Measurements from ENCODE around the gene APOL4.

Gene APOL4

DNA sequence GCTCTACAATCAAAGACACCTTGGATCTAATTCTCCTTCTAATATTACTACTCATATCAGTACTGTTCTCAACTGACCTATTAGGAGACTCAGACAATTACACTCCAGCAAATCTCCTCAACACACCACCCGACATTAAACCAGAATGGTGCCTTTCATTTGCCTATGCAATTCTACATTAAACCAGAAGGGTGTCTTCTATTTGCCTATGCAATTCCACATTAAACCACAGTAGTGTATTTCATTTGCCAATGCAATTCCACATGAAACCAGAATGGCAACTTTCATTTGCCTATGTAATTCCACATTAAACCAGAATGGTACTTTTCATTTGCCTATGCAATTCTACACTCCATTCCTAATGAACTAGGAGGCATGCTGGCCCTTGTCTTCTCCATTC, 25.7 kb downstream of the APOL4 start:
- Histone ChIP-seq H3K79me1 (ENCODE audit: low read length) (no peaks in the 10 kb centered on the region), H2BK120ac (ENCODE audit: low read depth, low read length) (no peak overlapping the region), H2BK15ac (replicated peaks; ENCODE audit: low read depth) (no peak overlapping the region), H3K4me1 (ENCODE audit: control insufficient read depth, low read depth, low read length) (peaks cover 2% of the 10 kb centered on the region), H3K79me2 (ENCODE audit: control insufficient read depth, insufficient read depth, low read length) (no peaks in the 10 kb centered on the region), H4K5ac (ENCODE audit: low read length) (no peak overlapping the region), H3K36me3 (ENCODE audit: control insufficient read depth, insufficient read depth, low read length) (no peaks in the 10 kb centered on the region), H3K56ac (ENCODE audit: low read length) (no peak overlapping the region), H3K27ac (ENCODE audit: low read depth, low read length) (no peak overlapping the region), H3K4me2 (ENCODE audit: low read length) (no peak overlapping the region), H3K23ac (ENCODE audit: low read length) (no peak overlapping the region), H3K9ac (ENCODE audit: low read length) (no peak overlapping the region), H4K8ac (ENCODE audit: low read depth, low read length) (no peak overlapping the region), H3K18ac (ENCODE audit: low read length) (no peak overlapping the region), H3K27me3 (ENCODE audit: insufficient read depth, low read length, poor library complexity) (no peaks in the 10 kb centered on the region), H3K4me3 (ENCODE audit: low read length) (no peak overlapping the region), H2AK5ac (ENCODE audit: low read length) (no peak overlapping the region), H2BK5ac (ENCODE audit: low read length) (no peak overlapping the region), H3K4ac (ENCODE audit: low read depth, low read length) (no peak overlapping the region)
- no peak for DNase-seq
- WGBS (ENCODE audit: extremely low coverage, insufficient coverage, low lambda C conversion rate): no CpG with 5 or more reads among the region's 1 CpG

- H3K79me1 ChIP-seq (ENCODE audit: low read length): no peaks in the 10 kb centered on the region
- no peak overlapping the region for H3K23ac ChIP-seq (ENCODE audit: low read length)
- H3K9ac ChIP-seq (ENCODE audit: low read length): no peak overlapping the region
- peak; percentile 89 for DNase-seq
- no peak overlapping the region for H3K18ac ChIP-seq (ENCODE audit: low read length)
- peak overlapping the region; percentile 83 for H3K27ac ChIP-seq (ENCODE audit: low read depth, low read length)
- no peak overlapping the region for H3K4me3 ChIP-seq (ENCODE audit: low read length)
- H3K4ac ChIP-seq (ENCODE audit: low read depth, low read length): no peak overlapping the region
- H3K4me2 ChIP-seq (ENCODE audit: low read length): no peak overlapping the region
- H3K56ac ChIP-seq (ENCODE audit: low read length): peak overlapping the region; percentile 71
- H3K27me3 ChIP-seq (ENCODE audit: insufficient read depth, low read length, poor library complexity): no peaks in the 10 kb centered on the region
- H4K8ac ChIP-seq (ENCODE audit: low read depth, low read length): no peak overlapping the region
- WGBS (ENCODE audit: extremely low coverage, insufficient coverage, low lambda C conversion rate): no CpG with 5 or more reads among the region's 3 CpGs
- no peak overlapping the region for H4K5ac ChIP-seq (ENCODE audit: low read length)
- no peak overlapping the region for H2AK5ac ChIP-seq (ENCODE audit: low read length)
- H2BK5ac ChIP-seq (ENCODE audit: low read length): peak overlapping the region; percentile 78
- H3K79me2 ChIP-seq (ENCODE audit: control insufficient read depth, insufficient read depth, low read length): no peaks in the 10 kb centered on the region
- no peak overlapping the region for H2BK15ac ChIP-seq (replicated peaks; ENCODE audit: low read depth)
- H2BK120ac ChIP-seq (ENCODE audit: low read depth, low read length): no peak overlapping the region
- H3K4me1 ChIP-seq (ENCODE audit: control insufficient read depth, low read depth, low read length): peaks cover 2% of the 10 kb centered on the region
- H3K36me3 ChIP-seq (ENCODE audit: control insufficient read depth, insufficient read depth, low read length): no peaks in the 10 kb centered on the region
Observed at GRCh38 chr22:36171941-36172340, 29.7 kb downstream of the APOL4 start.

DNA sequence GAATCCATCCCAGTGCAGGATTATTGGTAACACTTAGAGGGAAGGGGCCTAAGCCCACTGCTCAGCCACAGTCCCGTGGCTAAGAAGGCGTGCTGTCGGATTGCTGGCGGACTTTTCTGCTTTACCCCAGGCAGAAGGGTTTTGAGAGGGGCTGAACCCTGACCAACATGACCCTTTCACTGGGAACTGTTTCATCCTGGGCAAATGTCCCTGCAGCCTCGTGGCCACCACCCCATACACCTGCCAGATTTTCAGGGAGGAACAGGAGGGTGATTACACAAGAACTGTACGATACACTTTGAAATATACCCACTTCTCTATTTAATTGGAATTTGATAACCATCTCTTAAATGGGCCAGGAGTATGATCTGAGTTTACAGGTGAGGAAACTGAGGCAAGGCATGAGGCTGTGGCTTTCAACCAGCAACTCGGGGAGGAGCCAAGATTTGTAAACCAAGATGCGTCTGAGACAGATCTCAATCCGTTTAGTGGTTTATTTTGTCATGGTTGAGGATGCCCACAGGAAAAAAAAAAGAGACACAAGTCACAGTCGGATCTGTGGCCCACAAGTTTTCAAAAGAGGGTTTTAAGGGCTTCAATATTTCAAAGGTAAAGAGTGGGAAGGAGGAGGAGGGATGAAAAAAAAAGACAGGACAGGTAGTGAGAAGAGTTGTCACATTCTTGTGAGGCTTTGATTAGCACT, 34.9 kb downstream of the APOL4 start:
- DNase-seq: no peak
- no peaks in the 10 kb centered on the region for H3K79me2 ChIP-seq (ENCODE audit: control insufficient read depth, insufficient read depth, low read length)
- H3K27ac ChIP-seq (ENCODE audit: low read depth, low read length): no peak overlapping the region
- peak overlapping the region; percentile 22 for H2BK5ac ChIP-seq (ENCODE audit: low read length)
- H2BK15ac ChIP-seq (replicated peaks; ENCODE audit: low read depth): no peak overlapping the region
- no peak overlapping the region for H3K18ac ChIP-seq (ENCODE audit: low read length)
- H3K56ac ChIP-seq (ENCODE audit: low read length): peak overlapping the region; percentile 68
- no peak overlapping the region for H4K8ac ChIP-seq (ENCODE audit: low read depth, low read length)
- no peak overlapping the region for H3K4me3 ChIP-seq (ENCODE audit: low read length)
- H2AK5ac ChIP-seq (ENCODE audit: low read length): peak overlapping the region; percentile 21
- H3K27me3 ChIP-seq (ENCODE audit: insufficient read depth, low read length, poor library complexity): no peaks in the 10 kb centered on the region
- no peaks in the 10 kb centered on the region for H3K36me3 ChIP-seq (ENCODE audit: control insufficient read depth, insufficient read depth, low read length)
- no peak overlapping the region for H3K23ac ChIP-seq (ENCODE audit: low read length)
- H3K4me1 ChIP-seq (ENCODE audit: control insufficient read depth, low read depth, low read length): peaks cover 13% of the 10 kb centered on the region
- no peak overlapping the region for H3K9ac ChIP-seq (ENCODE audit: low read length)
- H3K4me2 ChIP-seq (ENCODE audit: low read length): no peak overlapping the region
- H3K4ac ChIP-seq (ENCODE audit: low read depth, low read length): peak overlapping the region; percentile 20
- H2BK120ac ChIP-seq (ENCODE audit: low read depth, low read length): no peak overlapping the region
- no CpG with 5 or more reads among the region's 10 CpGs for WGBS (ENCODE audit: extremely low coverage, insufficient coverage, low lambda C conversion rate)
- H3K79me1 ChIP-seq (ENCODE audit: low read length): no peaks in the 10 kb centered on the region
- H4K5ac ChIP-seq (ENCODE audit: low read length): no peak overlapping the region

GRCh38 chr22:36166086-36166485, 35.5 kb downstream of the APOL4 start:
- H2AK5ac ChIP-seq (ENCODE audit: low read length): peak overlapping the region; percentile 21
- H3K79me1 ChIP-seq (ENCODE audit: low read length): no peaks in the 10 kb centered on the region
- H2BK120ac ChIP-seq (ENCODE audit: low read depth, low read length): no peak overlapping the region
- H3K9ac ChIP-seq (ENCODE audit: low read length): no peak overlapping the region
- no peak overlapping the region for H3K18ac ChIP-seq (ENCODE audit: low read length)
- peak overlapping the region; percentile 20 for H3K4ac ChIP-seq (ENCODE audit: low read depth, low read length)
- no peaks in the 10 kb centered on the region for H3K27me3 ChIP-seq (ENCODE audit: insufficient read depth, low read length, poor library complexity)
- H4K5ac ChIP-seq (ENCODE audit: low read length): no peak overlapping the region
- DNase-seq: peak; percentile 48
- H2BK15ac ChIP-seq (replicated peaks; ENCODE audit: low read depth): no peak overlapping the region
- no peak overlapping the region for H3K23ac ChIP-seq (ENCODE audit: low read length)
- H4K8ac ChIP-seq (ENCODE audit: low read depth, low read length): no peak overlapping the region
- WGBS (ENCODE audit: extremely low coverage, insufficient coverage, low lambda C conversion rate): no CpG with 5 or more reads among the region's 3 CpGs
- H3K36me3 ChIP-seq (ENCODE audit: control insufficient read depth, insufficient read depth, low read length): no peaks in the 10 kb centered on the region
- H3K4me1 ChIP-seq (ENCODE audit: control insufficient read depth, low read depth, low read length): peaks cover 15% of the 10 kb centered on the region
- H3K79me2 ChIP-seq (ENCODE audit: control insufficient read depth, insufficient read depth, low read length): no peaks in the 10 kb centered on the region
- H2BK5ac ChIP-seq (ENCODE audit: low read length): no peak overlapping the region
- H3K4me2 ChIP-seq (ENCODE audit: low read length): no peak overlapping the region
- H3K4me3 ChIP-seq (ENCODE audit: low read length): no peak overlapping the region
- no peak overlapping the region for H3K27ac ChIP-seq (ENCODE audit: low read depth, low read length)
- H3K56ac ChIP-seq (ENCODE audit: low read length): no peak overlapping the region

GRCh38 chr22:36165141-36165540, 36.5 kb downstream of the APOL4 start:
- Histone ChIP-seq H2BK15ac (replicated peaks; ENCODE audit: low read depth) (no peak overlapping the region), H3K4ac (ENCODE audit: low read depth, low read length) (no peak overlapping the region), H2BK5ac (ENCODE audit: low read length) (no peak overlapping the region), H3K27me3 (ENCODE audit: insufficient read depth, low read length, poor library complexity) (no peaks in the 10 kb centered on the region), H2BK120ac (ENCODE audit: low read depth, low read length) (peak overlapping the region; percentile 69), H4K8ac (ENCODE audit: low read depth, low read length) (no peak overlapping the region), H3K27ac (ENCODE audit: low read depth, low read length) (no peak overlapping the region), H3K4me1 (ENCODE audit: control insufficient read depth, low read depth, low read length) (peaks cover 23% of the 10 kb centered on the region), H3K4me3 (ENCODE audit: low read length) (no peak overlapping the region), H3K79me2 (ENCODE audit: control insufficient read depth, insufficient read depth, low read length) (no peaks in the 10 kb centered on the region), H3K56ac (ENCODE audit: low read length) (no peak overlapping the region), H3K79me1 (ENCODE audit: low read length) (no peaks in the 10 kb centered on the region), H2AK5ac (ENCODE audit: low read length) (no peak overlapping the region), H4K5ac (ENCODE audit: low read length) (no peak overlapping the region), H3K4me2 (ENCODE audit: low read length) (no peak overlapping the region), H3K9ac (ENCODE audit: low read length) (no peak overlapping the region), H3K23ac (ENCODE audit: low read length) (no peak overlapping the region), H3K36me3 (ENCODE audit: control insufficient read depth, insufficient read depth, low read length) (no peaks in the 10 kb centered on the region), H3K18ac (ENCODE audit: low read length) (peak overlapping the region; percentile 41)
- no CpG with 5 or more reads among the region's 2 CpGs for WGBS (ENCODE audit: extremely low coverage, insufficient coverage, low lambda C conversion rate)
- DNase-seq: no peak

DNA sequence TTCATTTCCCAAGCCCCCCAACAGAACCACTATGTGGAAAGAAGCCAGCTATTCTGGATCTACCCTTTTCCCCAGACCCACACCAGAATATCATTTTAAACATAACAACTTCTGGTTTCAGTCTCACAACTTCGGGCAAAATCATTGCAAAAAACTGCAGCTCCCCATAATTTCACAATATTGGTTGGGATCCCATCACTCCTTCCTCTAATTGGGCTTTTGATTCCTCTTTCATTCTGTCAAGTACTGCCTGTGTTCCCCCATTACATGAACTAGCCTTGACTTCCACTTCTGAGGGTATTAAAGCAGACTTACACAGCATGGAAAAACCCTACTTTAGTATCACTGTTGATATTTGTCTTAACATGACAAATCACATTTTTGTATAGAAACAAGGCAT, 37.0 kb downstream of the APOL4 start:
- no peak overlapping the region for H3K56ac ChIP-seq (ENCODE audit: low read length)
- no peak overlapping the region for H3K4ac ChIP-seq (ENCODE audit: low read depth, low read length)
- H2AK5ac ChIP-seq (ENCODE audit: low read length): no peak overlapping the region
- no peaks in the 10 kb centered on the region for H3K79me2 ChIP-seq (ENCODE audit: control insufficient read depth, insufficient read depth, low read length)
- H3K9ac ChIP-seq (ENCODE audit: low read length): no peak overlapping the region
- no peaks in the 10 kb centered on the region for H3K27me3 ChIP-seq (ENCODE audit: insufficient read depth, low read length, poor library complexity)
- H3K23ac ChIP-seq (ENCODE audit: low read length): no peak overlapping the region
- H3K4me2 ChIP-seq (ENCODE audit: low read length): no peak overlapping the region
- DNase-seq: no peak
- H2BK120ac ChIP-seq (ENCODE audit: low read depth, low read length): peak overlapping the region; percentile 39
- no peaks in the 10 kb centered on the region for H3K36me3 ChIP-seq (ENCODE audit: control insufficient read depth, insufficient read depth, low read length)
- no peak overlapping the region for H4K8ac ChIP-seq (ENCODE audit: low read depth, low read length)
- H3K4me1 ChIP-seq (ENCODE audit: control insufficient read depth, low read depth, low read length): peaks cover 23% of the 10 kb centered on the region
- no peak overlapping the region for H2BK5ac ChIP-seq (ENCODE audit: low read length)
- WGBS (ENCODE audit: extremely low coverage, insufficient coverage, low lambda C conversion rate): no CpG with 5 or more reads among the region's 1 CpG
- H2BK15ac ChIP-seq (replicated peaks; ENCODE audit: low read depth): peak overlapping the region; percentile 25
- H4K5ac ChIP-seq (ENCODE audit: low read length): no peak overlapping the region
- no peak overlapping the region for H3K18ac ChIP-seq (ENCODE audit: low read length)
- H3K79me1 ChIP-seq (ENCODE audit: low read length): no peaks in the 10 kb centered on the region
- H3K27ac ChIP-seq (ENCODE audit: low read depth, low read length): no peak overlapping the region
- H3K4me3 ChIP-seq (ENCODE audit: low read length): no peak overlapping the region

Measured in mesendoderm (in vitro differentiated cells).